Measurements from ENCODE around the gene GIGYF2. TPM values are rescaled to one million over a fixed set of nuclear protein-coding genes. Genes with fewer than 3 reads are reported as not detected.
A peak's percentile ranks its signal among the peaks of the same experiment; 100 is the strongest.

The GIGYF2 gene, protein sequence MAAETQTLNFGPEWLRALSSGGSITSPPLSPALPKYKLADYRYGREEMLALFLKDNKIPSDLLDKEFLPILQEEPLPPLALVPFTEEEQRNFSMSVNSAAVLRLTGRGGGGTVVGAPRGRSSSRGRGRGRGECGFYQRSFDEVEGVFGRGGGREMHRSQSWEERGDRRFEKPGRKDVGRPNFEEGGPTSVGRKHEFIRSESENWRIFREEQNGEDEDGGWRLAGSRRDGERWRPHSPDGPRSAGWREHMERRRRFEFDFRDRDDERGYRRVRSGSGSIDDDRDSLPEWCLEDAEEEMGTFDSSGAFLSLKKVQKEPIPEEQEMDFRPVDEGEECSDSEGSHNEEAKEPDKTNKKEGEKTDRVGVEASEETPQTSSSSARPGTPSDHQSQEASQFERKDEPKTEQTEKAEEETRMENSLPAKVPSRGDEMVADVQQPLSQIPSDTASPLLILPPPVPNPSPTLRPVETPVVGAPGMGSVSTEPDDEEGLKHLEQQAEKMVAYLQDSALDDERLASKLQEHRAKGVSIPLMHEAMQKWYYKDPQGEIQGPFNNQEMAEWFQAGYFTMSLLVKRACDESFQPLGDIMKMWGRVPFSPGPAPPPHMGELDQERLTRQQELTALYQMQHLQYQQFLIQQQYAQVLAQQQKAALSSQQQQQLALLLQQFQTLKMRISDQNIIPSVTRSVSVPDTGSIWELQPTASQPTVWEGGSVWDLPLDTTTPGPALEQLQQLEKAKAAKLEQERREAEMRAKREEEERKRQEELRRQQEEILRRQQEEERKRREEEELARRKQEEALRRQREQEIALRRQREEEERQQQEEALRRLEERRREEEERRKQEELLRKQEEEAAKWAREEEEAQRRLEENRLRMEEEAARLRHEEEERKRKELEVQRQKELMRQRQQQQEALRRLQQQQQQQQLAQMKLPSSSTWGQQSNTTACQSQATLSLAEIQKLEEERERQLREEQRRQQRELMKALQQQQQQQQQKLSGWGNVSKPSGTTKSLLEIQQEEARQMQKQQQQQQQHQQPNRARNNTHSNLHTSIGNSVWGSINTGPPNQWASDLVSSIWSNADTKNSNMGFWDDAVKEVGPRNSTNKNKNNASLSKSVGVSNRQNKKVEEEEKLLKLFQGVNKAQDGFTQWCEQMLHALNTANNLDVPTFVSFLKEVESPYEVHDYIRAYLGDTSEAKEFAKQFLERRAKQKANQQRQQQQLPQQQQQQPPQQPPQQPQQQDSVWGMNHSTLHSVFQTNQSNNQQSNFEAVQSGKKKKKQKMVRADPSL (N-terminal part only)
- 60.2 TPM for total RNA-seq
- long read RNA-seq, full-length matches to known transcripts = 8 of 33 reads
- long read RNA-seq, partial matches to known transcripts = 14 of 33 reads
- long read RNA-seq, other reads (novel, unspliced or antisense) = 11 of 33 reads

GRCh38 chr2:232697059-232697806 is at the start of gene GIGYF2:
GIGYF2 (plus strand) TSS chr2:232697331; CDS start chr2:232735198, 37,867 bp downstream.
- ATAC-seq (ENCODE audit: poor library complexity) (peak; percentile 98), DNase-seq (peak; percentile 97)
- intact Hi-C loops (cut with DNase I) = no loop called here

DNA sequence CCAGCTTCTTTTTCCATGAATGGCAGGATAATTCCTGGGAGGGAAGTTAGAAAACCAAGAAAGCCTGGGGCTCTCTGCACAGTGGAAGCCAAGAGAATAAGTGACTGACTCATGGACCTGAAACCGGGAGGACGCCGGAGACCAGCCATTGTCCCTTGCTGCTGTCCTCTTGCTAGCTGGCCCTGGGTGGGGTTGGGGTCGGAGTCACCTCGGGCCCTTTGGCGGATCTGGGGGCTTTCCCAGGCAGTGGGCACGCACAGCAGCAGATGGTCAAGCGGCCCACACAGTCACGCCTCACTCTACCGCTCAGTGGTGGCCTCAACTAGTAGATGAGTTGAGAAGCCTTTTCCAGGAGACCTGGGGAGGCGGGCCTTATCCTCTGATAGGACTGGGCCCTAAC is 48.1 kb upstream of the GIGYF2 start:
- intact Hi-C loops (cut with DNase I) = no loop called here
- no peak for ATAC-seq (ENCODE audit: poor library complexity)
- no peak for DNase-seq

DNA sequence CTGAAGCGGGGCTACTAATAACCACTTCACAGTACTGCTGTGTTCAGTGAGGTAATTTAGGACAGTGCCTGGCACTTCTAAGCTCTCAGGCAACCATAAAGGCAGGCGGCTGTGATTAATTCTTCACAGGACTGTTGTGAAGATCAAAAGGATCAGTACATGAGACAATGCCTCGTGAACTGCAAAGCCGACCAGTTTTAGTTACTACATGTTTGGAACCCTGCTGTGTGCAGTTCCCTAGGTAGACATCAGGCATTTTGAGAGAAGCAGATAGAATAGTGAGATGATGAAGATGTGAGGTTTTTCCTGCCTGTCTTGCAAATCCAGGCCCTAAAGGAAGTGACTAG is 44.7 kb upstream of the GIGYF2 start:
- intact Hi-C loops (cut with DNase I) = no loop called here
- no peak for DNase-seq
- no peak for ATAC-seq (ENCODE audit: poor library complexity)

- DNase-seq (no peak), ATAC-seq (ENCODE audit: poor library complexity) (no peak)
- intact Hi-C loops (cut with DNase I) = no loop called here
These were observed 43.7 kb upstream of the GIGYF2 start for GRCh38 chr2:232653441-232653840.

GRCh38 chr2:232655392-232655791 is 41.7 kb upstream of the GIGYF2 start:
- no peak for ATAC-seq (ENCODE audit: poor library complexity)
- intact Hi-C loops (cut with DNase I) = no loop called here

DNA sequence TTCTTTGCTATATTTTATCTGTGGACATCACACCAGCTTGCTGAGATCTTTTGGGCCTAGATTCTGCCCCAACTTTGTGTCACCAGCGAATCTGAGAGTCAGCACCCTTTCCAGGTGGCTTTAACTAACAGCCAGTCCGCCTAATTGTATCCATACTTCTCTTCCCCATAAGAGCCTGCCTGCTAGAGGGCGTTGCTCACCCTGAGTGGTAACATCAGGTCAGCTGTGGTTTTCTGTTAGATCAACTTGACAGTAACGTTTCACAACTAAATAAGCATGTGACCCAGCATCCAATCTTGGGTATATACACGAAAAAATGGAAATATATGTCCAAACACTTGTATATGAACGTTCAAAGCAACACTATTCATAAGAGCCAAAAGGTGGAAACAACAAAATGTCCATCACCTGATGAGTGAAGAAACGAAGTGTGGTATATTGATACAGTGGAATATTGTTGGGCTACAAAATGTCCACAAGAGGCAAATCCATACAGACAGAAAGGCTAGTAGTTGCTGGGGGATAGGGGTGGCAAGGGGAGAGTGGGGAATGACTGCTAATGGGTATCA is 38.8 kb upstream of the GIGYF2 start:
- ATAC-seq (ENCODE audit: poor library complexity) (no peak), DNase-seq (no peak)
- intact Hi-C loops (cut with DNase I) = no loop called here

More at GRCh38 chr2:232655392-232655791, 41.7 kb upstream of the GIGYF2 start:
- DNase-seq = no peak

DNA sequence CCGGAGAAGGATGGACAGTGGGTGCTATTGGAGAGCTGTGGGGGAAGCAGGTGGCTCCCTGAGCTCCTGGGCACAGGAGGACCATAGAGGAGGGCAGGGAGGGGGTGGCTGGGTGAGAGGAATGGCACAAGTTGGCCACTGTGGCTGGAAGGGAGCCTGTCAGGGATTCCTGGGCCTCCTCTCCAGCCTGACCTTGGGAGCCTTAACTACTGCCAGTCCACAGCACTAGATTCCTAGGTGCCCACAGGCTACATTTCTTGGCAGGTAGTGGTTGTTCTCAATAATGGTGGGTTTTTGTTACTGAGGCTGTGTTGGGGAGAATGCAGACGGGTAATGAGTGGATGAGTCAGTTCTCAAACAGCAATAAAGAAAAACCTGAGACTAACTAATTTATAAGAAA is 37.8 kb upstream of the GIGYF2 start:
- no peak for DNase-seq
- peak; percentile 76 for ATAC-seq (ENCODE audit: poor library complexity)
- intact Hi-C loops (cut with DNase I) = no loop called here

GRCh38 chr2:232662486-232663260 is 34.5 kb upstream of the GIGYF2 start:
- ATAC-seq (ENCODE audit: poor library complexity) = no peak
- DNase-seq = no peak
- intact Hi-C loops (cut with DNase I) = no loop called here

GRCh38 chr2:232666051-232666805 is 30.9 kb upstream of the GIGYF2 start:
- DNase-seq (no peak), ATAC-seq (ENCODE audit: poor library complexity) (no peak)
- intact Hi-C loops (cut with DNase I) = no loop called here

- DNase-seq (no peak), ATAC-seq (ENCODE audit: poor library complexity) (peak; percentile 87)
- intact Hi-C loops (cut with DNase I) = loop anchor here (2.0 kb wide), 1 partner anchor 61 kb away; no protein-coding TSS in a partner anchor
These were observed 29.0 kb upstream of the GIGYF2 start for GRCh38 chr2:232667989-232668583.

- intact Hi-C loops (cut with DNase I) = loop anchor here (2.0 kb wide), 1 partner anchor 62 kb away; no protein-coding TSS in a partner anchor
- no peak for DNase-seq
- peak; percentile 70 for ATAC-seq (ENCODE audit: poor library complexity)
These were observed 28.2 kb upstream of the GIGYF2 start for GRCh38 chr2:232668805-232669444.

- no peak for ATAC-seq (ENCODE audit: poor library complexity)
- DNase-seq = no peak
- intact Hi-C loops (cut with DNase I) = no loop called here
These were observed 24.5 kb upstream of the GIGYF2 start for GRCh38 chr2:232672588-232672987.

DNA sequence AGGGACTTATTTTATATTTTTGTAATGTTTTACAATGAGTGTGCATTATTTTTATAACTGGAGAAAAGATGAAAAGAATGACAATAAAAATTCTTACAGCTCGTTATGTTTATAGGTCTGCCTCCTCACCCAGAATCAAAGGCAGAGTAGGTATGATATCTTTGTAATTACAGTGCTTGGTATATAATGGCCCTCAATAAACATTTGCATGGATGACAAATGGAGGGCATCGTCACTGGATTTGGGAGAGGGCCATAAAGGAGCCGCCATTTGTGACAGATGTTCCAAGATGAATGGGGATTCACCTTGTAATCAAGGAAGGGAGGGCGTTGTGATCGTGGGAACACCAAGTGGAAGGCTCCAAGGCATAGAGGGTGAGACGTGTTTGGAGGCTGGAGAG is 22.6 kb upstream of the GIGYF2 start:
- intact Hi-C loops (cut with DNase I) = no loop called here

GRCh38 chr2:232675381-232675780 is 21.8 kb upstream of the GIGYF2 start:
- ATAC-seq (ENCODE audit: poor library complexity) = no peak
- intact Hi-C loops (cut with DNase I) = no loop called here
- DNase-seq = no peak

More for the DNA sequence above, 22.6 kb upstream of the GIGYF2 start:
- ATAC-seq (ENCODE audit: poor library complexity) (no peak), DNase-seq (no peak)

DNA sequence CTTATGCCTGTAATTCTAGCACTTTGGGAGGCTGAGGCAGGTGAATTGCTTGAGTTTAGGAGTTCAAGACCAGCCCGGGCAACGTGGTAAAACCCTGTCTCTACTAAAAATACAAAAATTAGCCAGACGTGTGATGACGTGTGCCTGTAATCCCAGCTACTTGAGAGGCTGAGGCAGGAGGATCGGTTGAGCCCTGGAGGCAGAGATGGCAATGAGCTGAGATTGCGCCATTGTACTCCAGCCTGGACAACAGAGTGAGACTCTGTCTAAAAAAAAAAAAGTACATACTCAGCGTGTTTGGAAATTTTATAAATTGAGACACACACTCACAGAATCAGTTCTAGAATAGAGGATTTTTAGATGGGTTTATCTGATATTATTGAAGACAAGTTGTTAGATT is 17.1 kb upstream of the GIGYF2 start:
- no peak for DNase-seq
- ATAC-seq (ENCODE audit: poor library complexity) = no peak
- intact Hi-C loops (cut with DNase I) = no loop called here

Measured in Right ventricle myocardium superior (tissue), 1 donor.